ENCODE results near the gene TBX10.
"Not testable (repeated sequence)": the region's sequence is repeated elsewhere in the genome, so short reads cannot be mapped to it uniquely, and the experiment has no call there.

GRCh38 chr11:67620621-67621020 is 18.9 kb downstream of the TBX10 start:
- TF ChIP-seq, protein P1, sequence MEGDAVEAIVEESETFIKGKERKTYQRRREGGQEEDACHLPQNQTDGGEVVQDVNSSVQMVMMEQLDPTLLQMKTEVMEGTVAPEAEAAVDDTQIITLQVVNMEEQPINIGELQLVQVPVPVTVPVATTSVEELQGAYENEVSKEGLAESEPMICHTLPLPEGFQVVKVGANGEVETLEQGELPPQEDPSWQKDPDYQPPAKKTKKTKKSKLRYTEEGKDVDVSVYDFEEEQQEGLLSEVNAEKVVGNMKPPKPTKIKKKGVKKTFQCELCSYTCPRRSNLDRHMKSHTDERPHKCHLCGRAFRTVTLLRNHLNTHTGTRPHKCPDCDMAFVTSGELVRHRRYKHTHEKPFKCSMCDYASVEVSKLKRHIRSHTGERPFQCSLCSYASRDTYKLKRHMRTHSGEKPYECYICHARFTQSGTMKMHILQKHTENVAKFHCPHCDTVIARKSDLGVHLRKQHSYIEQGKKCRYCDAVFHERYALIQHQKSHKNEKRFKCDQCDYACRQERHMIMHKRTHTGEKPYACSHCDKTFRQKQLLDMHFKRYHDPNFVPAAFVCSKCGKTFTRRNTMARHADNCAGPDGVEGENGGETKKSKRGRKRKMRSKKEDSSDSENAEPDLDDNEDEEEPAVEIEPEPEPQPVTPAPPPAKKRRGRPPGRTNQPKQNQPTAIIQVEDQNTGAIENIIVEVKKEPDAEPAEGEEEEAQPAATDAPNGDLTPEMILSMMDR (IDR thresholded peaks at IDR 0.05; ENCODE audit: control extremely low read depth in 1 of 3, insufficient read depth in 1 of 3, low read depth in 1 of 3, low read length in 3 of 3), result not testable (repeated sequence)
- TF ChIP-seq MAX (IDR thresholded peaks at IDR 0.05) (peak; percentile 32; the same call in 1 of the 2 replicates), TBP (IDR thresholded peaks at IDR 0.05; ENCODE audit: low read depth, low read length) (peak; percentile 24; the same call in 1 of the 2 replicates)
- not testable (repeated sequence) for TF ChIP-seq RBBP5 (IDR thresholded peaks at IDR 0.05; ENCODE audit: borderline replicate concordance, low read depth, low read length)
